ENCODE results near the gene PALM3.

The PALM3 gene

GRCh38 chr19:14089412-14089661 is 27.5 kb upstream of the PALM3 start:
- peak overlapping the region; percentile 52 for H3K4me3 ChIP-seq (ENCODE audit: low read length)
- TF ChIP-seq, protein P1, sequence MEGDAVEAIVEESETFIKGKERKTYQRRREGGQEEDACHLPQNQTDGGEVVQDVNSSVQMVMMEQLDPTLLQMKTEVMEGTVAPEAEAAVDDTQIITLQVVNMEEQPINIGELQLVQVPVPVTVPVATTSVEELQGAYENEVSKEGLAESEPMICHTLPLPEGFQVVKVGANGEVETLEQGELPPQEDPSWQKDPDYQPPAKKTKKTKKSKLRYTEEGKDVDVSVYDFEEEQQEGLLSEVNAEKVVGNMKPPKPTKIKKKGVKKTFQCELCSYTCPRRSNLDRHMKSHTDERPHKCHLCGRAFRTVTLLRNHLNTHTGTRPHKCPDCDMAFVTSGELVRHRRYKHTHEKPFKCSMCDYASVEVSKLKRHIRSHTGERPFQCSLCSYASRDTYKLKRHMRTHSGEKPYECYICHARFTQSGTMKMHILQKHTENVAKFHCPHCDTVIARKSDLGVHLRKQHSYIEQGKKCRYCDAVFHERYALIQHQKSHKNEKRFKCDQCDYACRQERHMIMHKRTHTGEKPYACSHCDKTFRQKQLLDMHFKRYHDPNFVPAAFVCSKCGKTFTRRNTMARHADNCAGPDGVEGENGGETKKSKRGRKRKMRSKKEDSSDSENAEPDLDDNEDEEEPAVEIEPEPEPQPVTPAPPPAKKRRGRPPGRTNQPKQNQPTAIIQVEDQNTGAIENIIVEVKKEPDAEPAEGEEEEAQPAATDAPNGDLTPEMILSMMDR (conservative IDR thresholded peaks at IDR 0.05; ENCODE audit: low read length): peak; percentile 19; the same call in 1 of the 2 replicates
- no peak for DNase-seq (ENCODE audit: low read depth)

DNA sequence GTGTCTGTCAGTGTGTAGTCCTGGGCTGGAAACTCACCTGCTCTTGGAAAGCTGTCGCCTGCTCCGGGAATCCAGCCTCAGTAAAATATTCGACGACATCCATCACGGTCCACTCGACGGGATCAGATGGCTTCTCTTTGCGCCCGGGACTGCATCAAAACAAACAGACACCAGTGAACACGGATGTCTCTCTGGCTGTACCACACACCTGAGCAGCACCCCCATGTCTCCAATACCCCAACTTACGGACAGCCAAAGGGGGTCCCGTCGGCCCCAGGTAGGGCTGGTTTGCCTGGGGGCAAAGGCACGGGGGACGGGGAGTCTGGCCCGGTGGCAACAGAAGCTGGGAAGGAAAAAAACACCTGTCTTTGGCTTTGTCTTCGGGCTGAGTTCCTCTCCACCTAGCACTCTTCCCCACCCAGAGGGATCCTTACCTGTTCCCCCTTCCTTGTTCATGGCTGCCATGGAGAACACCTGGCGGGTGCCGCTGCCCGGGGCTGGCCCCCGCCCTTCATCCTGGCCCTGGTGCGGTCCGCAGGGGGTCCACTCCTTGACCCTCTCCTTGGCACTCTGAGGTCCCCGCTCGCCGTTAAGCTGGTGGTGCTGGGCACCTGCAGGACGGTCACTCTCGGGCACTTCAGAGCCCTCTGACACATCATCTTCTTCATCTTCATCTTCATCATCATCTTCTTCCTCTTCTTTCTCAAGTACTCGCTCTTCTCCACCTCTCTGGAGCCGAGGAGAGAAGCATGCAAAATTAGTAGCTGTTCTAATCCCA is 26.9 kb upstream of the PALM3 start:
- TF ChIP-seq, protein P1 (conservative IDR thresholded peaks at IDR 0.05; ENCODE audit: low read length): no peak
- DNase-seq (ENCODE audit: low read depth): no peak
- H3K4me3 ChIP-seq (ENCODE audit: low read length): peak overlapping the region; percentile 52

GRCh38 chr19:14086098-14086497 is 24.2 kb upstream of the PALM3 start:
- TF ChIP-seq, protein P1 (conservative IDR thresholded peaks at IDR 0.05; ENCODE audit: low read length): no peak
- DNase-seq (ENCODE audit: low read depth): no peak
- no peak overlapping the region for H3K4me3 ChIP-seq (ENCODE audit: low read length)

DNA sequence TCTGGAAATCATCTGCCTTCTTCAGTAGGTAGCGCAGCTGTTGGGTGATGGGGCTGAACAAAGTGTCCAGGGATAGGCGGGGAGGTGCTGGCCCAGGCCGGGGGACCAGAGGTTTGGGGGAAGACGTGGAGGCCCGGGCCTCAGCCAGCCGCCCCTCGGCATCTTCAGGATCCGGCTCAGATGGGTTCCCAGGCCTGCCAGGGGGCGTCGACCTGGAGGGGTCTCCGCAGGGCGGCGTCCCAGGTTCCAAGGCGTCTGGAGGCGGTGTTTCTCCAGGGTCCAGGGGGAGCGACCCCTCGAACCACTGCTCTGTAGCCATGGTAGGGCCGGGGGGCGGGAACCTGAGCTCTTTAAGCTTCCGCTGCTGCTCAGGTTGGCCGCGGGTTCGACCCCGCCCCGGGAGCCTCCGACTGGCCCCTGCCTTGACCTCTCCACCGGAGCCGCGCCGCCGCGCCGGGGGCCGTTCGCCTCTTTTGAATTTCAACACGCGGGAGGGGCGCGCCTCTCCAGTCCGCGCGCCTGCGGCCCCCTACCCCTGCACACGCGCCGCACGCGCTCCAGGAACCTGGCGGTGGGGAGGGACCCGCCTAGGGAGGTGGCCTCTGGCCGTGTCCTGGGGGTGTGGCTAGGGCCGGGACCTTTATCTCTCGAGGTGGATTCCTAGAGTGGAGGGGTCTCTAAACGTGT is 23.6 kb upstream of the PALM3 start, which contains the start of gene C19orf67:
Gene C19orf67, minus strand, starts transcription at position 475 of the 687 bp plus-strand sequence. Its CDS starts 156 bp downstream, at position 319.
- TF ChIP-seq, protein P1 (conservative IDR thresholded peaks at IDR 0.05; ENCODE audit: low read length): no peak
- H3K4me3 ChIP-seq (ENCODE audit: low read length): no peak within 1 kb of the TSS
- DNase-seq (ENCODE audit: low read depth): no peak

- TF ChIP-seq, protein P1 (conservative IDR thresholded peaks at IDR 0.05; ENCODE audit: low read length): no peak
- no peak overlapping the region for H3K4me3 ChIP-seq (ENCODE audit: low read length)
- DNase-seq (ENCODE audit: low read depth): no peak
These were observed 20.7 kb upstream of the PALM3 start for GRCh38 chr19:14082675-14082960.

DNA sequence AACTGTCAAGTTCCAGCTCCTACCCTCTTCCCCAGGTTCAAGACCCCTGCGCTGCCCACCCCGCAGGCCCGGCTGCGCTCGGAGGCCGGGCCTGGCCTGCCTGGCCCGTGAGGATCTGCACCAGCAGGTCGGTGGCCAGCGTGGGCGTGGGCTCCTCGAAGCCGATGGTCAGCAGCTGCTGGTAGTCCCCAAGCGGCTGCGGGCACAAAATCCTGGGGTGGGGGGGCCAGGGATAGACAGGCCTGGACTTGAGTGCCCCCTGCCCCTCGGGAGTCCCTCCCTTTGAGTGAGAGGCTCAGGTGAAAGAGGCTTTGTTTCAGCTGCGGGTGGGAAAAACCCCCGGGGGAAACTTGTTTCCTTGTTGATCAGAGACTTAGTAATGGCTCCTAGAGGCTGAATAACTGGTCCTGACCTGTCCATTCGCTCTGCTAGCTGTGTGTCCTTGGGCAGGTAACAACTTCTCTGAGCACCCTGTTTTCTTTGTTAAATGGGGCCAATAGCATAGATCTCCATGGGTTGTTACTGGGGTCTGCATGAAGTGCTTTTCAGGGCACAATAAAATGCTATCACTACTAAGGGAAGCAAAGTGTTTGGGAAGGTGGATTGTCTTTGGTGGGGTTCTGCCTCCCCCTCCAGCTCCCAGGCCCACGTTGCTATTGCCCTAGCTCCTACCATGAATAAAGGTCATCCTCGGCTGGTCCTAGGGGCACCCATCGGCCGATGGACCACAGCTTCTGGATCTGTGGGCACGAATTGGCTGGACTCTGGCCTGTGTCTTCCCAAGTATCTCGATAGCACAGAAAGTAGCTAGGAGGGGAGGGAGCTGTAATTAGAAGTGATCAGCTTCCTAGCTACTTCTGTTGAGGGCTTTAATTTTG is 20.2 kb upstream of the PALM3 start:
- TF ChIP-seq, protein P1 (conservative IDR thresholded peaks at IDR 0.05; ENCODE audit: low read length): no peak
- H3K4me3 ChIP-seq (ENCODE audit: low read length): peak overlapping the region; percentile 81
- peak; percentile 33 for DNase-seq (ENCODE audit: low read depth)
